HepG2 (cell line): Measurements from ENCODE around the gene STK32C.

Source experiments
- ARNTL ChIP-seq: sonication (generic); formaldehyde crosslinking; IDR thresholded peaks from 2 replicates; pipeline ENCODE4 v1.4.0; 2020; ENCODE audit warnings: mild to moderate bottlenecking, missing genetic modification reagents
- DPF2 ChIP-seq: sonication (generic); formaldehyde crosslinking; IDR thresholded peaks from 2 replicates; pipeline ENCODE4 v1.4.0; 2020; ENCODE audit warnings: mild to moderate bottlenecking, low read depth, missing genetic modification reagents, borderline replicate concordance
- HES4 ChIP-seq: sonication (generic); formaldehyde crosslinking; IDR thresholded peaks from 2 replicates; pipeline ENCODE4 v1.9.0; 2021; ENCODE audit warnings: mild to moderate bottlenecking, missing genetic modification reagents, borderline replicate concordance
- POLR2A ChIP-seq, 2 experiments: IDR thresholded peaks; 2 replicates each; pipeline ENCODE4 v1.6.1; 2011; ENCODE audit warnings: low read depth in 2 of 2, low read length in 2 of 2, mild to moderate bottlenecking in 1 of 2, moderate library complexity in 1 of 2; ENCODE audit not compliant: insufficient read depth in 1 of 2
- RNF2 ChIP-seq: fragments of 450-650 bp; conservative IDR thresholded peaks from 2 replicates; pipeline ENCODE4 v1.6.1; 2016; ENCODE audit warnings: low read depth
- SP4 ChIP-seq: sonication (generic); formaldehyde crosslinking; IDR thresholded peaks from 2 replicates; pipeline ENCODE4 v1.8.1; 2023; ENCODE audit warnings: mild to moderate bottlenecking, missing genetic modification reagents
- ZBTB21 ChIP-seq: sonication (generic); formaldehyde crosslinking; IDR thresholded peaks from 2 replicates; pipeline ENCODE4 v1.4.0; 2020; ENCODE audit warnings: missing genetic modification reagents
- ZBTB38 ChIP-seq: sonication (generic); formaldehyde crosslinking; IDR thresholded peaks from 2 replicates; pipeline ENCODE4 v1.5.1; 2020; ENCODE audit warnings: mild to moderate bottlenecking, missing genetic modification reagents
- TF ChIP-seq, protein P1 (sequence below): sonication (generic); formaldehyde crosslinking; IDR thresholded peaks from 2 replicates; pipeline ENCODE4 v1.5.0; 2020; ENCODE audit warnings: mild to moderate bottlenecking, missing genetic modification reagents, moderate library complexity
- TF ChIP-seq, protein P2 (sequence below): sonication (generic); formaldehyde crosslinking; IDR thresholded peaks from 2 replicates; pipeline ENCODE4 v1.4.0; 2020; ENCODE audit warnings: missing genetic modification reagents

DNA sequence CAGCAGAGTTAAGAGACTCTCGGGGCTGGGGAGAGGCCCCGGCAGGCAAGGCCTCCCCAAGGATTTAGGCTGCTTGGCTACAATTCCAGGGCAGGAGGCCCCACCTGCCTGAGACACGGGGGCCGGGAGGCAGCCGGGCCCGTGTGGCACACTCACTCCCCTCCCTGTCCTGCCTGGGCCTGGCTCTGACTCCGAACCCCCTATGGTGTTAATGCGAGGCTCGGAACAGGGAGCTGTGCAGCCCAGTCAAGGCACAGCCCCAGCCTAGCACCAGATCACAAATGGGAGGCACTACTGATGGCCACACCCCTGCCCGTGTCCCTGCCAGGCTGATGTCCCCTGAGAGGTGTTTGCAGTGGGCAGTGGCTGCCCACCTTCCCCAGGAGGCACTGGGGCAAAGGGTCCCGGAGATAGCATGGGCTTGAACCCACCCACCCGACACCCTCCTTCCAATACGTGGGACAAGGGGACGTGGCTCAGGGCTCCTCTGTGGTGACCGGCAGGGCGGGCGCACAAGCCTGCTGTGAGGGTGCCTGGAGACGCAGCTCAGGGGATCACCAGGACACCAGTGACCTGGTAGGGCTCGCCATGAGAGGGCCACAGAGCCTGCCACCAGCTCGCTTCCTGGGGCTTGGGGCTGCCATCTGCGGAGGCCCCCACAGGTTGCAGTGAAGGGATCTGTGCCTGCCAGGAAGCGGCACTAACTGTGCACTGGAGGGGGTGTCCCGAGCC, 84.0 kb downstream of the STK32C start:
- TF ChIP-seq RNF2 (no peak), DPF2 (CRISPR knock-in tag) (no peak), POLR2A (IDR thresholded peaks at IDR 0.05; ENCODE audit: insufficient read depth in 1 of 2, low read depth in 2 of 2, low read length in 2 of 2) (no peak), ZBTB21 (CRISPR knock-in tag) (no peak), ZBTB38 (no peak), SP4 (CRISPR knock-in tag) (no peak), ARNTL (no peak), HES4 (CRISPR knock-in tag) (no peak)
- TF ChIP-seq, protein P1, sequence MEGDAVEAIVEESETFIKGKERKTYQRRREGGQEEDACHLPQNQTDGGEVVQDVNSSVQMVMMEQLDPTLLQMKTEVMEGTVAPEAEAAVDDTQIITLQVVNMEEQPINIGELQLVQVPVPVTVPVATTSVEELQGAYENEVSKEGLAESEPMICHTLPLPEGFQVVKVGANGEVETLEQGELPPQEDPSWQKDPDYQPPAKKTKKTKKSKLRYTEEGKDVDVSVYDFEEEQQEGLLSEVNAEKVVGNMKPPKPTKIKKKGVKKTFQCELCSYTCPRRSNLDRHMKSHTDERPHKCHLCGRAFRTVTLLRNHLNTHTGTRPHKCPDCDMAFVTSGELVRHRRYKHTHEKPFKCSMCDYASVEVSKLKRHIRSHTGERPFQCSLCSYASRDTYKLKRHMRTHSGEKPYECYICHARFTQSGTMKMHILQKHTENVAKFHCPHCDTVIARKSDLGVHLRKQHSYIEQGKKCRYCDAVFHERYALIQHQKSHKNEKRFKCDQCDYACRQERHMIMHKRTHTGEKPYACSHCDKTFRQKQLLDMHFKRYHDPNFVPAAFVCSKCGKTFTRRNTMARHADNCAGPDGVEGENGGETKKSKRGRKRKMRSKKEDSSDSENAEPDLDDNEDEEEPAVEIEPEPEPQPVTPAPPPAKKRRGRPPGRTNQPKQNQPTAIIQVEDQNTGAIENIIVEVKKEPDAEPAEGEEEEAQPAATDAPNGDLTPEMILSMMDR (CRISPR knock-in tag) = no peak
- TF ChIP-seq, protein P2, sequence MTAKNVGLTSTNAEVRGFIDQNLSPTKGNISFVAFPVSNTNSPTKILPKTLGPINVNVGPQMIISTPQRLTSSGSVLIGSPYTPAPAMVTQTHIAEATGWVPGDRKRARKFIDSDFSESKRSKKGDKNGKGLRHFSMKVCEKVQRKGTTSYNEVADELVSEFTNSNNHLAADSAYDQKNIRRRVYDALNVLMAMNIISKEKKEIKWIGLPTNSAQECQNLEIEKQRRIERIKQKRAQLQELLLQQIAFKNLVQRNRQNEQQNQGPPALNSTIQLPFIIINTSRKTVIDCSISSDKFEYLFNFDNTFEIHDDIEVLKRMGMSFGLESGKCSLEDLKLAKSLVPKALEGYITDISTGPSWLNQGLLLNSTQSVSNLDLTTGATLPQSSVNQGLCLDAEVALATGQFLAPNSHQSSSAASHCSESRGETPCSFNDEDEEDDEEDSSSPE (CRISPR knock-in tag) = no peak
